Measurements from ENCODE around the gene SUN2.

SUN2 gene

GRCh38 chr22:38727123-38727522 is 28.7 kb downstream of the SUN2 start:
- Histone ChIP-seq H3K4me3 (ENCODE audit: low read length) (no peak overlapping the region), H3K79me2 (ENCODE audit: control insufficient read depth, insufficient read depth, low read length) (no peaks in the 10 kb centered on the region), H3K79me1 (ENCODE audit: low read length) (no peaks in the 10 kb centered on the region), H3K4ac (ENCODE audit: low read depth, low read length) (no peak overlapping the region), H3K4me1 (ENCODE audit: control insufficient read depth, low read depth, low read length) (no peaks in the 10 kb centered on the region), H3K18ac (ENCODE audit: low read length) (no peak overlapping the region), H2BK120ac (ENCODE audit: low read depth, low read length) (no peak overlapping the region), H3K9ac (ENCODE audit: low read length) (no peak overlapping the region), H3K4me2 (ENCODE audit: low read length) (no peak overlapping the region), H4K5ac (ENCODE audit: low read length) (no peak overlapping the region), H4K8ac (ENCODE audit: low read depth, low read length) (no peak overlapping the region), H3K23ac (ENCODE audit: low read length) (no peak overlapping the region), H3K27ac (ENCODE audit: low read depth, low read length) (no peak overlapping the region), H2BK15ac (replicated peaks; ENCODE audit: low read depth) (no peak overlapping the region), H2AK5ac (ENCODE audit: low read length) (no peak overlapping the region), H3K56ac (ENCODE audit: low read length) (no peak overlapping the region), H2BK5ac (ENCODE audit: low read length) (no peak overlapping the region), H3K36me3 (ENCODE audit: control insufficient read depth, insufficient read depth, low read length) (peaks cover 22% of the 10 kb centered on the region), H3K27me3 (ENCODE audit: insufficient read depth, low read length, poor library complexity) (no peaks in the 10 kb centered on the region)
- no CpG with 5 or more reads among the region's 12 CpGs for WGBS (ENCODE audit: extremely low coverage, insufficient coverage, low lambda C conversion rate)
- DNase-seq, result no peak

- Histone ChIP-seq H3K4me1 (ENCODE audit: control insufficient read depth, low read depth, low read length) (no peaks in the 10 kb centered on the region), H3K9ac (ENCODE audit: low read length) (no peak overlapping the region), H3K36me3 (ENCODE audit: control insufficient read depth, insufficient read depth, low read length) (peaks cover 22% of the 10 kb centered on the region), H3K79me1 (ENCODE audit: low read length) (no peaks in the 10 kb centered on the region), H2BK15ac (replicated peaks; ENCODE audit: low read depth) (no peak overlapping the region), H3K4ac (ENCODE audit: low read depth, low read length) (no peak overlapping the region), H4K5ac (ENCODE audit: low read length) (no peak overlapping the region), H2AK5ac (ENCODE audit: low read length) (no peak overlapping the region), H2BK5ac (ENCODE audit: low read length) (no peak overlapping the region), H3K4me2 (ENCODE audit: low read length) (no peak overlapping the region), H3K56ac (ENCODE audit: low read length) (no peak overlapping the region), H3K4me3 (ENCODE audit: low read length) (no peak overlapping the region), H2BK120ac (ENCODE audit: low read depth, low read length) (no peak overlapping the region), H3K18ac (ENCODE audit: low read length) (no peak overlapping the region), H3K27ac (ENCODE audit: low read depth, low read length) (no peak overlapping the region), H3K27me3 (ENCODE audit: insufficient read depth, low read length, poor library complexity) (no peaks in the 10 kb centered on the region), H3K23ac (ENCODE audit: low read length) (no peak overlapping the region), H4K8ac (ENCODE audit: low read depth, low read length) (no peak overlapping the region), H3K79me2 (ENCODE audit: control insufficient read depth, insufficient read depth, low read length) (no peaks in the 10 kb centered on the region)
- WGBS (ENCODE audit: extremely low coverage, insufficient coverage, low lambda C conversion rate), result no CpG with 5 or more reads among the region's 18 CpGs
- no peak for DNase-seq
Measured at GRCh38 chr22:38725900-38726655, 29.7 kb downstream of the SUN2 start.

GRCh38 chr22:38724926-38725571 is 30.7 kb downstream of the SUN2 start:
- Histone ChIP-seq H3K4me2 (ENCODE audit: low read length) (no peak overlapping the region), H2BK5ac (ENCODE audit: low read length) (no peak overlapping the region), H3K18ac (ENCODE audit: low read length) (no peak overlapping the region), H3K27me3 (ENCODE audit: insufficient read depth, low read length, poor library complexity) (no peaks in the 10 kb centered on the region), H4K5ac (ENCODE audit: low read length) (no peak overlapping the region), H3K27ac (ENCODE audit: low read depth, low read length) (no peak overlapping the region), H3K79me2 (ENCODE audit: control insufficient read depth, insufficient read depth, low read length) (no peaks in the 10 kb centered on the region), H3K4me1 (ENCODE audit: control insufficient read depth, low read depth, low read length) (no peaks in the 10 kb centered on the region), H2BK15ac (replicated peaks; ENCODE audit: low read depth) (no peak overlapping the region), H3K36me3 (ENCODE audit: control insufficient read depth, insufficient read depth, low read length) (peaks cover 20% of the 10 kb centered on the region), H3K56ac (ENCODE audit: low read length) (no peak overlapping the region), H2AK5ac (ENCODE audit: low read length) (no peak overlapping the region), H3K4me3 (ENCODE audit: low read length) (no peak overlapping the region), H4K8ac (ENCODE audit: low read depth, low read length) (no peak overlapping the region), H3K9ac (ENCODE audit: low read length) (no peak overlapping the region), H3K23ac (ENCODE audit: low read length) (no peak overlapping the region), H2BK120ac (ENCODE audit: low read depth, low read length) (no peak overlapping the region), H3K4ac (ENCODE audit: low read depth, low read length) (no peak overlapping the region), H3K79me1 (ENCODE audit: low read length) (no peaks in the 10 kb centered on the region)
- DNase-seq, result peak; percentile 59
- no CpG with 5 or more reads among the region's 3 CpGs for WGBS (ENCODE audit: extremely low coverage, insufficient coverage, low lambda C conversion rate)

- Histone ChIP-seq H3K56ac (ENCODE audit: low read length) (no peak overlapping the region), H3K18ac (ENCODE audit: low read length) (no peak overlapping the region), H4K5ac (ENCODE audit: low read length) (no peak overlapping the region), H3K27me3 (ENCODE audit: insufficient read depth, low read length, poor library complexity) (no peaks in the 10 kb centered on the region), H2BK5ac (ENCODE audit: low read length) (no peak overlapping the region), H3K4me1 (ENCODE audit: control insufficient read depth, low read depth, low read length) (no peaks in the 10 kb centered on the region), H3K4ac (ENCODE audit: low read depth, low read length) (no peak overlapping the region), H3K23ac (ENCODE audit: low read length) (no peak overlapping the region), H3K9ac (ENCODE audit: low read length) (no peak overlapping the region), H3K79me2 (ENCODE audit: control insufficient read depth, insufficient read depth, low read length) (no peaks in the 10 kb centered on the region), H3K4me2 (ENCODE audit: low read length) (no peak overlapping the region), H3K36me3 (ENCODE audit: control insufficient read depth, insufficient read depth, low read length) (peaks cover 20% of the 10 kb centered on the region), H4K8ac (ENCODE audit: low read depth, low read length) (no peak overlapping the region), H3K79me1 (ENCODE audit: low read length) (no peaks in the 10 kb centered on the region), H2BK15ac (replicated peaks; ENCODE audit: low read depth) (no peak overlapping the region), H2BK120ac (ENCODE audit: low read depth, low read length) (no peak overlapping the region), H2AK5ac (ENCODE audit: low read length) (no peak overlapping the region), H3K27ac (ENCODE audit: low read depth, low read length) (no peak overlapping the region), H3K4me3 (ENCODE audit: low read length) (no peak overlapping the region)
- DNase-seq, result no peak
- no CpG with 5 or more reads among the region's 7 CpGs for WGBS (ENCODE audit: extremely low coverage, insufficient coverage, low lambda C conversion rate)
Measured at GRCh38 chr22:38724176-38724575, 31.6 kb downstream of the SUN2 start.

GRCh38 chr22:38721551-38721950 is 34.2 kb downstream of the SUN2 start:
- Histone ChIP-seq H3K79me2 (ENCODE audit: control insufficient read depth, insufficient read depth, low read length) (no peaks in the 10 kb centered on the region), H3K36me3 (ENCODE audit: control insufficient read depth, insufficient read depth, low read length) (peaks cover 14% of the 10 kb centered on the region), H2BK5ac (ENCODE audit: low read length) (no peak overlapping the region), H3K4ac (ENCODE audit: low read depth, low read length) (no peak overlapping the region), H3K23ac (ENCODE audit: low read length) (no peak overlapping the region), H3K4me3 (ENCODE audit: low read length) (no peak overlapping the region), H2AK5ac (ENCODE audit: low read length) (no peak overlapping the region), H3K79me1 (ENCODE audit: low read length) (peaks cover 1% of the 10 kb centered on the region), H4K8ac (ENCODE audit: low read depth, low read length) (no peak overlapping the region), H3K56ac (ENCODE audit: low read length) (no peak overlapping the region), H3K9ac (ENCODE audit: low read length) (no peak overlapping the region), H3K4me1 (ENCODE audit: control insufficient read depth, low read depth, low read length) (no peaks in the 10 kb centered on the region), H3K4me2 (ENCODE audit: low read length) (no peak overlapping the region), H3K18ac (ENCODE audit: low read length) (no peak overlapping the region), H4K5ac (ENCODE audit: low read length) (no peak overlapping the region), H3K27ac (ENCODE audit: low read depth, low read length) (no peak overlapping the region), H2BK120ac (ENCODE audit: low read depth, low read length) (no peak overlapping the region), H2BK15ac (replicated peaks; ENCODE audit: low read depth) (no peak overlapping the region), H3K27me3 (ENCODE audit: insufficient read depth, low read length, poor library complexity) (no peaks in the 10 kb centered on the region)
- no CpG with 5 or more reads among the region's 7 CpGs for WGBS (ENCODE audit: extremely low coverage, insufficient coverage, low lambda C conversion rate)
- no peak for DNase-seq

Data from mesendoderm (in vitro differentiated cells).